Muscle of arm (tissue), 12 donors: ENCODE measurements around the gene MUC20. TPM values are rescaled to one million over a fixed set of nuclear protein-coding genes. Genes with fewer than 3 reads are reported as not detected.
"Not testable (repeated sequence)": the region's sequence is repeated elsewhere in the genome, so short reads cannot be mapped to it uniquely, and the experiment has no call there.

ENCODE experiments used
- DNase-seq: peaks from one replicate; pipeline ENCODE4 v3.0.0-alpha.2; 2013
- polyA plus RNA-seq, 12 donors: library from polyadenylated mRNA; unstranded; fragments of 120-200 nt; gene quantifications; one replicate each; pipeline ENCODE4 v1.2.1, GENCODE V29; 2013; ENCODE audit not compliant: insufficient read length in 12 of 12

Gene MUC20
- polyA plus RNA-seq, 12 donors = 0.90 to 14.8 (median 4.1) TPM; not detected in 2

GRCh38 chr3:195692354-195692685 is 28.5 kb upstream of the MUC20 start:
- DNase-seq = peak; percentile 57

- no peak for DNase-seq
These were observed 27.9 kb upstream of the MUC20 start for GRCh38 chr3:195692781-195693427.

DNA sequence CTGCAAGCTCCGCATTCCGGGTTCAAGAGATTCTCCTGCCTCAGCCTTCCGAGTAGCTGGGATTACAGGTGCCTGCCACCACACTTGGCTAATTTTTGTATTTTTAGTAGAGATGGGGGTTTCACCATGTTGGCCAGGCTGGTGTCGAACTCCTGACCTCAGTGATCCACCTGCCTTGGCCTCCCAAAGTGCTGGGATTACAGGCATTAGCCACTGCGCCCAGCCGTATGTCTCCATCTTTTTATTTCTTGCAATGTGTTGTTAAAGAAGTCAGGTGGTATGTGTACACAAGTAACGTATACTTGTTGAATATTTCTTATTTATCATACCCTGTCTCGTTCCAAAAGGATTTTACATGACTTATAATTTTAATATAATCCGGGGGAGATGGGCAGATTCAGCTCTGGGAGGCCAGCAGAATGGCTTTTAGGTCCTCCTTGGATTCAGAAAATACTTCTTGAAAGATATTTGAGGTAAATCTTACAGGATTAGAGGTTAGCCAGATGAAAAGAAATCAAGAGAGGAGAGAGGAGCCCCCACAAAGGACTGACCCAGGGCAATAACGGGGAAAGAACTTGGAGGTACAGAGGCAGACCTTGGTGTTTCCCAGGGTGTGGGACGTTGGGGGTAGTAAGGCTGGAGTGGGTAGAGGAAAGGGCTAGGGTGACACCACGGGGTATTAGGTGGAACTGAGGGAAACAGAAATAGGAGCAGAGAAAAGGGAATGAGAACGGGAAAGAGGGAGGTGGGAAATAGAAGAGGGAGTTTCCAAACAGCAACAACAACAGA is 27.2 kb upstream of the MUC20 start:
- no peak for DNase-seq

DNA sequence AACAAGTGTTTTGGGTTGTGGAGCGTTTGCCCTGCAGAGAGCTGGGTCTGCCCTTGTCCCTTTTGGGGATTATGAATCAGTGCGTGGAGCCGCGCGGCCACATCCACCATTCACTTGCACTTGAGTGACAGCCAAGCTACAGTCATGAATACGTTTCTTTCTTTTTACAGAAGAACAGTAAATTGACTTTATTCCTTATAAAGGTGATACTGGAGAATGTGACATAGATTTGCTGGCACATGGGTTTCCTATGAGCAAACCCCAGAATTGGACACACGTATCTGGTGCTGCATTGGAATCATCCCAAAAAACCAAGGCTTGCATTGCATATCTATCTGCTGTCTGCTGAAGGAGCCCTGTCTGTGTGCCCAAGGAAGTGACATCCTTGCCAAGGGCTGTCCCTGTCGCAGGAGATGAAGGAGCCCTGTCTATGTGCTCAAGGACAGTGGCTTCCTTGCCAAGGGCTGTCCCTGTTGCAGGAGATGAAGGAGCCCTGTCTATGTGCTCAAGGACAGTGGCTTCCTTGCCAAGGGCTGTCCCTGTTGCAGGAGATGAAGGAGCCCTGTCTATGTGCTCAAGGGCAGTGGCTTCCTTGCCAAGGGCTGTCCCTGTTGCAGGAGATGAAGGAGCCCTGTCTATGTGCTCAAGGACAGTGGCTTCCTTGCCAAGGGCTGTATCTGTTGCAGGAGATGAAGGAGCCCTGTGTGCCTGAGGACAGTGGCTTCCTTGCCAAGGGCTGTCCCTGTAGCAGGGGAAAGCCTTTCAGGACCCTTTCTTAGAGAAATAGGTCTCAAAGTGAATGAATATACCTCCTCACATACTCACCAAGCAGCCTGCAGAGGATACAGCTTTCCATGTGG is 26.3 kb upstream of the MUC20 start:
- DNase-seq = not testable (repeated sequence)

DNA sequence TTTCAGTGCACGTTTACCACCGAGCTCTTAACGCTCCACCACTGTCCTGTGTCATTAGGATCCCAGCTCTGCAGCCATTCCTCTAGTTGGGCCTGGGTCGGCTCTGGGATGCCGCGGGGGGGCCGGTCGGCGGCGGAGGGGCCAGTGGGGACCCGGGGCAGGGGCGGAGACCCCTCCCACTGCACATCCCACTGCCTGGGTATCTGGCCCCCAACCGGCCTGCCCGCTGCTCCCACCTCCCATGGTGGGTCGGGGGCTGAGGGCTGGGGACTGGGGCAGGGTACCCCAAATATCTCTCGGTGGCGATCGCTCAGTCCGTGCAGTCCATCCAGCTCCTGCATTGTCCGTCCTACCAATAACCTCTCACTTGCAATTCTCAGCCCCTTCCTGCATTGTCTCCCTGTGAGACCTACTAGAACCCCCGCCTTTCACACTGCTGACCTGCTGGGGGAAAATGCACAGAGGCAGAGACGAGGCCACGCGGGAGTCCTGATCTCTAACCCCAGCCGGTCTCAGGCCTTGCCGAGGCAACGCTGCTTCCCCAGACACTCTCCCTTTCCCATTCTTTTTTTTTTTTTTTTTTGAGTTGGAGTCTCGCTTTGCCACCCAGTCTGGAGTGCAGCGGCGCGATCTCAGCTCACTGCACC is 24.0 kb upstream of the MUC20 start:
- no peak for DNase-seq

DNA sequence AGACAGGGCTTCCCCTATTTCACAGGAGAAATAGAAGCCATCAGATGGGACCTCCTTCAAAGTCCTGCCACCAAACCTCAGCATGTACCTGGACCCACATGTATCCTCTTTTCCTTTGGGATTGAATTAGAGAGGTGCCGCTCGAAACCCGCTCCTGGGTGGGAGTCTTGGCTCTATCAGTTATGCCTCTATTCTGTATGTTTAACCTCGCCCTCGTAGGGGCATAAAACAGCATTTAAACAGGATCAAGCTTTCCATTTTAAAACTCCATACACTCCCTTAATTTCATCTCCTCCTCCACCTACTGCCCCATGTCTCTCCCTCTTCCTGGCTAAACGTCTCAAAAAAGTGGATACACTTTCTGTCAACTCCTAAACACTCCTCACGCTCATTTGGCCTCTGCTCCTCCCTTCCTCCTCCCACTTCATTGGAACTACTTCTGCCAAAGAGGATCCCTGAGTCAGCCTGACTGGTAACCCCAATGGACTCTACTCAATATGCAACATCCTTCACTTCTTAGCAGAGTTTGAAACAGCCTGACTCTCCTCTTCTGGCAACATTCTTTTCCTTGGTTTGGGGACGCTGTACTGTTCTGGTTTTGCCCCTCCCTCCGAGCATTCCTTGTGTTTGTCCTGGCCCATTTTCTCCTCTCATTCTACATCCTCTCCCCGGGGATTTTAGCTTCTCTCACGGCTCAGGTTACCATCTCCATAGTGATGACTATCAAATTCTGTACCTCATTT is 23.0 kb upstream of the MUC20 start:
- DNase-seq = no peak

GRCh38 chr3:195698325-195698646 is 22.5 kb upstream of the MUC20 start:
- no peak for DNase-seq

DNA sequence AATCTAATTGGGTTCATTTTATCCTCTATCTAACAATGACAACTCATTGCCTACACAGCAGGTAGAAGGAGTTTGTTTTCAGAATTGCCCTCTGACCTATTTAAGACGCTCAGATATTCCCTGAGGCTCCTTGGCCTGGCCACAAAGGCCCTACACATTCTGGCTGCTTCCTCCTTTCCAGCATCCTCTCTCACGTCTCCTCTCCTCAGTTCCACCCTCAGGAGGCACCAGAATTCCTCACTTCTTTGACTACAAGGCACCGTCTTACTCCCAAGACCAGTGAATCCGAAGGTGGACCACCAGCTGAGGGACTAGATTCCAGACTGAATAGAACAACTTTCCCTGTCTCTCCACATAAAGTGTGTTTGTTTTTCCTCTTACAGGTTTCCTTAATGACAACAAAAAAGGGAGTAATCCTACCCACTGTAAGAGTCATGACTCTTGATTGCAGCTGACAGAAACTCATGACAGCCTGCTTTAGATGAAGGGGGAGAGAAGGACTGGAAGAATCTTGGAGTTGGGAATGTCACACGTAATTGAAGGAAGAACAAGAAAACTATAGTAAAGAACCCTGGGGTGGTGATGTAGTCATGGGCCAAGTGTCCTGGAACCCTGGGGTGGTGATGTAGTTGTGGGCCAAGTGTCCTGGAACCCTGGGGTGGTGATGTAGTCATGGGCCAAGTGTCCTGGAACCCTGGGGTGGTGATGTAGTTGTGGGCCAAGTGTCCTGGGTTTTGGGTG is 22.0 kb upstream of the MUC20 start:
- no peak for DNase-seq

GRCh38 chr3:195699388-195699771 is 21.4 kb upstream of the MUC20 start:
- no peak for DNase-seq

DNA sequence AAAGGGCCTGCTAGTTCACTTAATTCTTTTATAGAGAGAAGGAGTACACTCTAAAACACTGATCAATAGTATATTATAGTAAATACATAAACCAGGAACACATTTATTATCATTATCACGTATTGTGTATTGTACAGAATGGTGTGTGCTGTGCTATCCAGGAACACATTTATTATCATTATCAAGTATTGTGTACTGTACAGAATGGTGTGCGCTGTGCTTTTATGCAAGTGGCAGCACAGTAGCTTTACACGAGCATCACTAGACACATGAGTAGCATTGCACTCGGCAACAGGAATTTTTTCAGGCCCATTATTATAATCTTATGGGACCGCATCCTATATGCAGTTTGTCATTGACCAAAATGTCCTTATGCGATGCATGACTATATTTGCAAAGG is 20.9 kb upstream of the MUC20 start:
- DNase-seq = no peak

- DNase-seq = no peak
These were observed 20.5 kb upstream of the MUC20 start for GRCh38 chr3:195700319-195700718.

GRCh38 chr3:195701042-195701915 is 19.5 kb upstream of the MUC20 start:
- DNase-seq = no peak

GRCh38 chr3:195703776-195704175 is 17.0 kb upstream of the MUC20 start:
- DNase-seq = no peak

DNA sequence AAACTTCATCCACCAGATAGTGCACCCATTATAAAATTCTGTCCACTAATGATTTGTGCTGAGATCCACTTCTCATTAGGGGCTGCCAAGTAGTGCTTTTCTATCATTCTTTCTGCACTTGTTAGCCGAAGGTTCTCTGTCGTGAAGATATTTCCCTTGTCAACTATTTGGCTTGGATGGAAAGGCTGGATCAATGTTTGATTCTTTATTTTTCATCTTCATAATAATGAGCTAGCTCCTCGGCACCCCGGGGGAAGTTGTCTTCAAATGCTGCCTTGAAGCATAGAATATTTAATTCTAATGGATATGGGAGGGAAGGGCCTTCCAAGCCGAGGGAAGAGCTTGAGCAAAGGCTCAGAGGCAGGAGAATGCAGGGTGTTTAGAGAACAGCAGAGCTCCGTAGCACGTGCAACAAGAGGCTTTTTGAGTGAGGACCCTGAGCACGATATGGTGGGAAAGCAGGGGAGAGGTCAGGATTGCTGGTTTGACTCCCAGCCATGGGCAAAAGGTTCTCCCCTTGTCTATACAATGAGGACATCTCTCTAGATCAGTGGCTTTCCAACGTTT is 16.3 kb upstream of the MUC20 start:
- DNase-seq = no peak

- no peak for DNase-seq
These were observed 15.4 kb upstream of the MUC20 start for GRCh38 chr3:195705081-195705991.

GRCh38 chr3:195708061-195708460 is 12.7 kb upstream of the MUC20 start:
- DNase-seq = no peak

DNA sequence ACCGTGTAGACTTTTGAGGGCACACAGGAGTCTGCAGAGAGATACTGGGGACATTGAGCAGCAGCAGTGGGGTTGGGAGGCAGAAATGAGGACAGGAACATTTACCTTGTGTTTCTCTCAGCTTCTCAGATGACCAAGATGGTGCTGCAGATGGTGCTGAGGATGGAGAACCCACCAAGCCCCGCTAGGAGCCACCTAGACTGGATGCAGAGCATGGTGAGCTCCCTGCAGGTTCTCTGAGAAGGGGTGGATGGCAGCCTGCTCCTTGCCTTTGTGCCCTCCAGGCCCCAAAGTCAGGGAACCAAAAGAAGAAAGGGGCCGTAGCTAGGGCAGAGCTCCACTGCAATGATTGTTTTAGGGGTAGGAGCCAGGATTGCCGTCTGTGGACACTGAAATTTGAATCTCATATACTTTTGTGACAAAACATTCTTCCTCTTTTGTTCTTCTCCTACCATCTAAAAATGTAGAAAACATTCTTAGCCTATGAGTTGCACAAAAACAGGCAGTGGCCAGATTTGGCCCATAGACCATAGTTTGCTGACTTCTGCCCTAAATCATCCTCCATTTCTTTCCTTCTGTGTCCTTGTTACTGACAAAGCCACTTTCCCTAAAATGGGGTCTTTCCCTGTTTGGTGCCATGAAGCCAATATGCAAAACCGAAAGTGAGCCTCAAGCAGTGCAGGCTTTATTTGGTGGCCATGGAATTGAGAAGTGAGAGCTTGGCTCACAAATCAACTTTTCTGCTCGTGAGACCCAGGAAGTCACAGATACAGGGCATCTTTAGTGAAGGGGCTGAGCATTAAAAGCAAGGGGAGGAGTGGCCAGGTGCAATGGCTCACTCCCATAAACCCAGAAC is 11.9 kb upstream of the MUC20 start:
- DNase-seq = no peak
